HUES48 (cell line): ENCODE data around the gene SPRYD3.

Source experiments
- H3K27ac ChIP-seq: one replicate; pipeline ENCODE4 v1.7.0; 2013; ENCODE audit warnings: low read depth, low read length, inconsistent platforms
- H3K27me3 ChIP-seq: 2 replicates; pipeline ENCODE4 v1.6.1; 2013; ENCODE audit warnings: mild to moderate bottlenecking, low read length; ENCODE audit not compliant: control insufficient read depth, insufficient read depth
- H3K36me3 ChIP-seq: 2 replicates; pipeline ENCODE4 v1.6.1; 2013; ENCODE audit warnings: low read length; ENCODE audit not compliant: control insufficient read depth, insufficient read depth
- H3K4me1 ChIP-seq: 2 replicates; pipeline ENCODE4 v1.6.1; 2013; ENCODE audit warnings: mild to moderate bottlenecking, low read length; ENCODE audit not compliant: control insufficient read depth, insufficient read depth
- H3K4me3 ChIP-seq: 2 replicates; pipeline ENCODE4 v1.5.1; 2013; ENCODE audit warnings: mild to moderate bottlenecking, low read depth, low read length
- H3K9ac ChIP-seq: 2 replicates; pipeline ENCODE4 v1.6.1; 2013; ENCODE audit warnings: mild to moderate bottlenecking, low read depth, low read length, moderate library complexity
- H3K9me3 ChIP-seq: 2 replicates; pipeline ENCODE4 v1.6.1; 2013; ENCODE audit warnings: low read length; ENCODE audit not compliant: control insufficient read depth, insufficient read depth

Gene SPRYD3

DNA sequence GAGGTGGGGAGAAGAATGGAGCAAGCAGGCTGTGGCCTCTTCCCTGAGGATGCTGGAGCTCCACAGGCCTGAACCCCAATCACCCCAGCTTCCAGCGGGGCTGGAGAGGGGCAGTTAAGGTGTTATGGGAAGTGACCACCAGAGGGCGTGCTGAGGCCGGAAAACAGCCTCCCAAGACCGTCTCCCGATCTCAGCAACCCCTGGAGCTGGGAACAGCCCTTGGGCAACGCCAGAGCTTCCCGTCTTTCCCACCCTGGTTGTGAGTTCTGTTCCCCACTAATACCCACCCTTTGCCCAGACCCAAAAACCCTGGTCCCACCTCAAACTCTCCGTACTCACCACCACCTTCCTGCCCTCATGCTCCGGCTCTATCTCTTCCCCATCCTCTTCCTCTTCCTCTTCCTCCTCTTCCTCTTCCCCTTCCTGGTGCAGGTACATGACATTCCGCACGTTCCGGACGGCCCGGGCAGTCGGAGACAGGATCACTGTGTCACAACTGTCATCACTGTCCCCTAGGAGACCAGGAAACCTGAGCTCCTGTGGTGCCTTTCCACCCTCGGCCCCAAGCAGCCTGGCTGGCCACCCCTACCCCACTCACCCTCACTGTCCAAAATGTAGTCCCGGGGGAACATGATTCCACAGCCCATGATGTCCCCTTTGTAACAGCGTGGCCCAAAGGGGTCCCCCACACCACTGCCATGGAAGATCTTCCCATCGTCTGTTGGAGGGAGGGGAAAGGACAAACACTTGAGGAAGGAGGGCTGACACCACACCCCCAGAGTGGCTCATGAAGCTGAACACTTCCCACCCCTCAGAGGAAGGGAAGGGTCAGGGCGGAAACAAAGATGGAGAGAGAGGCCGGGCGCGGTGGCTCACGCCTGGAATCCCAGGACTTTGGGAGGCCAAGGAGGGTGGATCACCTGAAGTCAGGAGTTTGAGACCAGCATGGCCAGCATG lies 12.9 kb downstream of the SPRYD3 start:
- H3K9me3 ChIP-seq = no peaks in the 10 kb centered on the region
- H3K4me3 ChIP-seq = no peak overlapping the region
- H3K27me3 ChIP-seq = no peaks in the 10 kb centered on the region
- no peak overlapping the region for H3K27ac ChIP-seq
- no peaks in the 10 kb centered on the region; the same call in 1 of the 2 replicates for H3K36me3 ChIP-seq
- H3K9ac ChIP-seq = no peak overlapping the region
- H3K4me1 ChIP-seq = peaks cover 20% of the 10 kb centered on the region

GRCh38 chr12:53065470-53065869 lies 13.7 kb downstream of the SPRYD3 start:
- Histone ChIP-seq H3K9me3 (no peaks in the 10 kb centered on the region), H3K9ac (no peak overlapping the region), H3K27me3 (no peaks in the 10 kb centered on the region), H3K4me1 (peaks cover 20% of the 10 kb centered on the region), H3K4me3 (no peak overlapping the region), H3K36me3 (no peaks in the 10 kb centered on the region; the same call in 1 of the 2 replicates), H3K27ac (no peak overlapping the region)

GRCh38 chr12:53064613-53065436 lies 14.4 kb downstream of the SPRYD3 start:
- Histone ChIP-seq H3K9me3 (no peaks in the 10 kb centered on the region), H3K4me1 (peaks cover 14% of the 10 kb centered on the region), H3K27me3 (no peaks in the 10 kb centered on the region), H3K9ac (no peak overlapping the region), H3K36me3 (no peaks in the 10 kb centered on the region; the same call in 1 of the 2 replicates), H3K4me3 (no peak overlapping the region), H3K27ac (no peak overlapping the region)

GRCh38 chr12:53063708-53064612 lies 15.2 kb downstream of the SPRYD3 start:
- no peak overlapping the region for H3K9ac ChIP-seq
- H3K27ac ChIP-seq = no peak overlapping the region

DNA sequence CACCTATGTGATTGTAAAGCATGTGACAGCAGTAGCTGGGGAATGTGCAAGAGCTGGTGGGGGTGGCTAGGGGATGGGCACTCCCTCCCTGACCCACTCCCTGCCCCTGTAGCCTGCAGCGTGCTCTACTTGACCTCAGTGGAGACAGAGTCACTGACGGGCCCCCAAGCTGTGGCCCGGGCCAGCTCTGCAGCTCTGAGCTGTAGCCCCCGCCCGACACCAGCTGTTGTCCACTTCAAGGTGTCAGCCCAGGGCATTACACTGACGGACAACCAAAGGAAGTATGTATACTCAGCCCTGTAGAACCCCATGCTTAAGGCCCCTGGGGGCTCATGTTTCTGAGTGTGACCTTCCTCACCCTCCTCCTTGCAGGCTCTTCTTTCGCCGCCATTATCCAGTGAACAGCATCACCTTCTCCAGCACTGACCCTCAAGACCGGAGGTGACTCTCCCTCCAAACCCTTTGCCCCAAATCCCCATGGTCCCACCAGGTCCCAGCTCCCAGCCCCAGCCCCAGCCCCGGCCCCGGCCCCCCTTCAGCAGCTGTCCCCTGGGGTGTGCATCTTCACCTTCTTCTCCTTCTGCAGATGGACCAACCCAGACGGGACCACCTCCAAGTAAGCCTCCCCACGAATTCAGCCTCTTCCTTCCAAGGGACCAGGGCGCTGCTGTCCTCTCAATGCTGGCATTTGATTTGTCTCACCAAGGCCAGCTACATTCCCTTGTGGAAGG lies 16.0 kb downstream of the SPRYD3 start:
- H3K27ac ChIP-seq = no peak overlapping the region
- no peak overlapping the region for H3K4me3 ChIP-seq
- no peaks in the 10 kb centered on the region; the same call in 1 of the 2 replicates for H3K36me3 ChIP-seq
- H3K4me1 ChIP-seq = no peaks in the 10 kb centered on the region
- no peak overlapping the region for H3K9ac ChIP-seq
- H3K27me3 ChIP-seq = no peaks in the 10 kb centered on the region; the same call in 1 of the 2 replicates
- H3K9me3 ChIP-seq = no peaks in the 10 kb centered on the region

More at GRCh38 chr12:53063708-53064612, 15.2 kb downstream of the SPRYD3 start:
- H3K9me3 ChIP-seq = no peaks in the 10 kb centered on the region
- H3K27me3 ChIP-seq = no peaks in the 10 kb centered on the region
- H3K36me3 ChIP-seq = no peaks in the 10 kb centered on the region; the same call in 1 of the 2 replicates
- H3K4me3 ChIP-seq = no peak overlapping the region
- H3K4me1 ChIP-seq = peaks cover 5% of the 10 kb centered on the region; the same call in 1 of the 2 replicates

GRCh38 chr12:53062011-53062961 lies 16.9 kb downstream of the SPRYD3 start:
- peaks cover under 1% of the 10 kb centered on the region for H3K27me3 ChIP-seq
- no peaks in the 10 kb centered on the region; the same call in 1 of the 2 replicates for H3K36me3 ChIP-seq
- no peaks in the 10 kb centered on the region for H3K4me1 ChIP-seq
- no peak overlapping the region for H3K4me3 ChIP-seq
- no peak overlapping the region for H3K9ac ChIP-seq
- no peaks in the 10 kb centered on the region for H3K9me3 ChIP-seq
- H3K27ac ChIP-seq = no peak overlapping the region

- H3K4me1 ChIP-seq = no peaks in the 10 kb centered on the region
- H3K36me3 ChIP-seq = no peaks in the 10 kb centered on the region; the same call in 1 of the 2 replicates
- peaks cover 6% of the 10 kb centered on the region for H3K27me3 ChIP-seq
- no peaks in the 10 kb centered on the region for H3K9me3 ChIP-seq
- no peak overlapping the region for H3K9ac ChIP-seq
- no peak overlapping the region for H3K4me3 ChIP-seq
- H3K27ac ChIP-seq = no peak overlapping the region
Observed at GRCh38 chr12:53061404-53062010, 17.7 kb downstream of the SPRYD3 start.

- Histone ChIP-seq H3K9ac (no peak overlapping the region), H3K36me3 (no peaks in the 10 kb centered on the region; the same call in 1 of the 2 replicates), H3K27ac (no peak overlapping the region), H3K4me3 (no peak overlapping the region), H3K27me3 (peaks cover 6% of the 10 kb centered on the region), H3K9me3 (no peaks in the 10 kb centered on the region), H3K4me1 (no peaks in the 10 kb centered on the region)
Observed at GRCh38 chr12:53060721-53061276, 18.4 kb downstream of the SPRYD3 start.
